ENCODE data around the gene XPO5.

XPO5 gene

GRCh38 chr6:43532201-43532600 lies 43.6 kb downstream of the XPO5 start:
- no peak for TF ChIP-seq CTCF (IDR thresholded peaks at IDR 0.05; ENCODE audit: low read depth, low read length, missing control alignments)
- no peak for DNase-seq (ENCODE audit: low read depth)
- H3K4me3 ChIP-seq (ENCODE audit: low read depth, low read length): no peak overlapping the region

GRCh38 chr6:43524483-43524961 lies 51.3 kb downstream of the XPO5 start:
- H3K4me3 ChIP-seq (ENCODE audit: low read depth, low read length): no peak overlapping the region
- TF ChIP-seq CTCF (IDR thresholded peaks at IDR 0.05; ENCODE audit: low read depth, low read length, missing control alignments): no peak
- no peak for DNase-seq (ENCODE audit: low read depth)

- no peak for DNase-seq (ENCODE audit: low read depth)
- TF ChIP-seq CTCF (IDR thresholded peaks at IDR 0.05; ENCODE audit: low read depth, low read length, missing control alignments): no peak
- H3K4me3 ChIP-seq (ENCODE audit: low read depth, low read length): no peak overlapping the region
Measured at GRCh38 chr6:43523284-43523683, 52.6 kb downstream of the XPO5 start.

- TF ChIP-seq CTCF (IDR thresholded peaks at IDR 0.05; ENCODE audit: low read depth, low read length, missing control alignments): no peak
- H3K4me3 ChIP-seq (ENCODE audit: low read depth, low read length): no peak overlapping the region
- DNase-seq (ENCODE audit: low read depth): no peak
Measured at GRCh38 chr6:43522547-43523261, 53.1 kb downstream of the XPO5 start.

GRCh38 chr6:43521836-43522235 lies 54.0 kb downstream of the XPO5 start:
- no peak for DNase-seq (ENCODE audit: low read depth)
- no peak overlapping the region for H3K4me3 ChIP-seq (ENCODE audit: low read depth, low read length)
- TF ChIP-seq CTCF (IDR thresholded peaks at IDR 0.05; ENCODE audit: low read depth, low read length, missing control alignments): no peak

- DNase-seq (ENCODE audit: low read depth): no peak
- TF ChIP-seq CTCF (IDR thresholded peaks at IDR 0.05; ENCODE audit: low read depth, low read length, missing control alignments): no peak
- H3K4me3 ChIP-seq (ENCODE audit: low read depth, low read length): no peak overlapping the region
Measured at GRCh38 chr6:43520097-43520496, 55.7 kb downstream of the XPO5 start.

Data from GM12864 (cell line).